Muscle layer of colon (tissue), 2 donors: ENCODE measurements around the gene SYNGR1.

Experiments
- H3K27ac ChIP-seq: one replicate; pipeline ENCODE4 v1.7.0; 2013; ENCODE audit warnings: low read depth, mild to moderate bottlenecking, low read length, moderate library complexity
- H3K27me3 ChIP-seq, 2 donors: one replicate each; pipeline ENCODE4 v1.7.0; 2013; ENCODE audit warnings: low read length in 2 of 2, mild to moderate bottlenecking in 2 of 2; ENCODE audit not compliant: insufficient read depth in 2 of 2, control insufficient read depth in 1 of 2
- H3K36me3 ChIP-seq: one replicate; pipeline ENCODE4 v1.7.0; 2013; ENCODE audit warnings: mild to moderate bottlenecking, low read length; ENCODE audit not compliant: insufficient read depth
- H3K4me1 ChIP-seq: one replicate; pipeline ENCODE4 v1.7.0; 2013; ENCODE audit warnings: mild to moderate bottlenecking, low read length; ENCODE audit not compliant: insufficient read depth
- H3K4me3 ChIP-seq, 2 donors: one replicate each; pipeline ENCODE4 v1.7.0; 2013; ENCODE audit warnings: low read length in 2 of 2, low read depth in 1 of 2, mild to moderate bottlenecking in 1 of 2, moderate library complexity in 1 of 2
- H3K9ac ChIP-seq: one replicate; pipeline ENCODE4 v1.7.0; 2013; ENCODE audit warnings: low read length
- H3K9me3 ChIP-seq: one replicate; pipeline ENCODE4 v1.7.0; 2013; ENCODE audit warnings: mild to moderate bottlenecking, low read length
- donor health status: abdominal sarcoma.
- donor health status: Adenocarcinoma of cecum.

Gene SYNGR1

DNA sequence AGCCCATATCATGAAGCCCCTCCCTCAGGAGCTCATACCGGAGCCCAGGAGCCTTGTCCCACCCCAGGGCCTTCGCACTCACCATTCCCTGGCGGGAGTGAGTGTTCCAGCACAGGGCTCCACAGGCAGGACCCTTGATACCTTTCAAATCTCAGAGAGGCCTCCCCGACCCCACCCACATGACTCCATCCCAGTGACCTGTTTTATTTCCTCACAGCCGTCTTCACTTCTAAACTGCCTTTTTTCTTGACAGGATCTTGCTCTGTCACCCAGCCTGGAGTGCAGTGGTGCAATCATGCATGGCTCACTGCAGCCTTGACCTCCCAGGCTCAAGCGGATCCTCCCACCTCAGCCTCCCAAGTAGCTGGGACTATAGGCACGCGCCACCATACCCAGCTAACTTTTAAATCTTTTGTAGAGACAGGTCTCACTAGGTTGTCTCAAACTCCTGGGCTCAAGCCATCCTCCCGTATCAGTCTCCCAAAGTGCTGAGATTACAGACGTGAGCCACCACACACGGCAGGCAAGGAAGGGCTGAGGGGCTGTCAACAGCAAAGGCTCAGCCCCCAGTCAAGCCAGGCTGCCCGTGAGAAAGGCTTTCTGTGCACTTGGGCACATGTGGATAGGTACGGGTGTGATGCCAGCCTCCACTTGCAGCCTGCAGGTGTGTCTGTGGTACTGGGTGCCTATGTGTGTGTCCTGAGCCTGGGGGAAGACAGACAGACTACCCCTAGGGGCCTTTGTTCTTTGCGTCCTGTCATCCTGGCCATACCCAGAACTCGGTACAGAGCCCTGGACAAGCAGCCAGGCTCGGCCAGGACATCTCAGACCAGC is 39.7 kb upstream of the SYNGR1 start:
- no peak overlapping the region for H3K4me3 ChIP-seq
- H3K27me3 ChIP-seq: no peaks in the 10 kb centered on the region
- no peak overlapping the region for H3K9ac ChIP-seq
- peaks cover 5% of the 10 kb centered on the region for H3K4me1 ChIP-seq
- H3K36me3 ChIP-seq: peaks cover 37% of the 10 kb centered on the region
- no peak overlapping the region for H3K27ac ChIP-seq
- H3K9me3 ChIP-seq: no peaks in the 10 kb centered on the region

DNA sequence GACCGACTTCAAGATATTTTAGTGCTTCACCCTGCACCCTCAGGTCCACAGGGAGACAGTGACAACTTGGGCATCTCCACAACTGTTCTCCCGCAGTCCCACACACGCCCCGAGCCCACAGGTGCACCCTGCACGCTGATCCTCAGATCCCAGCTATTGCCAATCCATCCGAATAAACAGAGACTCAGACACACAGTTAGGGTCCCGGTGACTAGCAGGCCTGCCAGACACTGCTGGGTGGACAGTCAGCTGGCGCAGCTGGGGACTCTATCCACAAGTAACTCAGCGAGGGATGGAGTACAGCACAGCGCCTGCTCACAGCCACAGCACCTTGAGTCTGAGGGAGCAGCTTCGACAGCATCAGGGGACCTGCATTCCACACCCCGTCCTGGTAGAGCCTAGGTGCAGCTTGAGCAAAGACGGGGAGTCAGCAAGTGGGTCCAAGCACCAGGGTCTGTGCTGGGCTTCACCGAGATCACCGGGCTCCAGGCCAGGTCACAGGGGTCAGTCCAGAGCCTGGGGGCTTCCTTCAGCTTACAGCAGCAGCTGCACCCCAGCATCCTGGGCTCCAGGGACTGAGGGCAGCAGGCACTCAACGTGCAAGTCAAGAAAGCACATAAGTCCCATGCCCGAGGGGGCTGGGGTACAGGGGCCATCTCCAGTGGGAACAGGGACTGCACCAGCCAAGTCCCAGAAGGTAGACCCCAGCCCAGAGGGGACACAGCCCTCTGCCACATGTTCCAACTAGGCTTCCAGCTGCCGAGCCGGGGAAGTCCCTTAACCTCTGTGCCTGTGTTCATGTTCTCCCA is 38.0 kb upstream of the SYNGR1 start:
- Histone ChIP-seq H3K27ac (no peak overlapping the region), H3K27me3 (no peaks in the 10 kb centered on the region), H3K9ac (no peak overlapping the region), H3K4me1 (peaks cover 14% of the 10 kb centered on the region), H3K9me3 (no peaks in the 10 kb centered on the region), H3K36me3 (peaks cover 54% of the 10 kb centered on the region), H3K4me3 (no peak overlapping the region)

GRCh38 chr22:39312410-39312809 is 37.4 kb upstream of the SYNGR1 start:
- H3K27me3 ChIP-seq: no peaks in the 10 kb centered on the region
- no peak overlapping the region for H3K4me3 ChIP-seq
- H3K9ac ChIP-seq: no peak overlapping the region
- no peak overlapping the region for H3K27ac ChIP-seq
- H3K9me3 ChIP-seq: no peaks in the 10 kb centered on the region
- H3K36me3 ChIP-seq: peaks cover 60% of the 10 kb centered on the region
- H3K4me1 ChIP-seq: peaks cover 20% of the 10 kb centered on the region

GRCh38 chr22:39313258-39314001 is 36.4 kb upstream of the SYNGR1 start:
- no peak overlapping the region for H3K27ac ChIP-seq
- H3K9ac ChIP-seq: no peak overlapping the region
- no peak overlapping the region for H3K4me3 ChIP-seq
- H3K4me1 ChIP-seq: peaks cover 31% of the 10 kb centered on the region
- H3K36me3 ChIP-seq: peaks cover 70% of the 10 kb centered on the region
- H3K27me3 ChIP-seq: no peaks in the 10 kb centered on the region
- H3K9me3 ChIP-seq: no peaks in the 10 kb centered on the region

DNA sequence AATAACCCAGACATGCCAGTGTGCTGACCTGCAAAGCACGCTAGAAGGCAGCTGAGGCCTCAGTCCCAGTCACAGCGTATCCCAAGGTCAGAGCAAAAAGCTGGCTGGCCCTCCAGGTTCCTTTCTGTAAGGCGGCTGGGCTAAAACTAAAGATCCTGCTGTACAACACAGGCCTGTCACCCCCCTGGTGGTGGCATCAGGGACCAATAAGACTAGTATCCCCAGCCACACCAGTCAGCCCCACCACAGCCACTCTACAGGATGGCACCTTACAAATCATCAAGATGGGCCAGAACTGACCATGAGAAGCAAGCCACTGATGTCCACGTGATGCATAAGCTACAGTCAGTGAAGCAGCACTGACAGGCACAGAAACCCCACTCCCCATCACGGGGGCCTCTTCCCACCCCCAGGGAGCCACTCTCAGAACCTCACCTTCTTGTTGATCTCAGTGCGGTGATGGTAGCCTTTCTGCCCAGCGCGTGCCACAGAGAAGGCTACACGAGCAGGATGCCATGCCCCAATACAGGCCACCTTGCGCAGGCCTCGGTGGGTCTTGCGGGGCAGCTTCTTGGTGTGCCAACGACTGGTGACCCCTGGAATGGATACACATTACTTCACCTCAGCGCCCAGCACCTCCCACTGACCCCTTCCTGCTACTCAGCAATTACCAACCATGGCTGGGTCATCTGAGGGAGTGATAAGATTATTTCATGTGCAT is 35.4 kb upstream of the SYNGR1 start:
- H3K9me3 ChIP-seq: no peaks in the 10 kb centered on the region
- H3K9ac ChIP-seq: no peak overlapping the region
- H3K27ac ChIP-seq: no peak overlapping the region
- no peaks in the 10 kb centered on the region for H3K27me3 ChIP-seq
- peaks cover 72% of the 10 kb centered on the region for H3K36me3 ChIP-seq
- peaks cover 34% of the 10 kb centered on the region for H3K4me1 ChIP-seq
- no peak overlapping the region for H3K4me3 ChIP-seq

- H3K36me3 ChIP-seq: peaks cover 72% of the 10 kb centered on the region
- H3K27ac ChIP-seq: no peak overlapping the region
- H3K4me1 ChIP-seq: peaks cover 34% of the 10 kb centered on the region
- no peak overlapping the region for H3K4me3 ChIP-seq
- H3K27me3 ChIP-seq: no peaks in the 10 kb centered on the region
- no peak overlapping the region for H3K9ac ChIP-seq
- H3K9me3 ChIP-seq: no peaks in the 10 kb centered on the region
Observed at GRCh38 chr22:39315389-39315788, 34.4 kb upstream of the SYNGR1 start.

DNA sequence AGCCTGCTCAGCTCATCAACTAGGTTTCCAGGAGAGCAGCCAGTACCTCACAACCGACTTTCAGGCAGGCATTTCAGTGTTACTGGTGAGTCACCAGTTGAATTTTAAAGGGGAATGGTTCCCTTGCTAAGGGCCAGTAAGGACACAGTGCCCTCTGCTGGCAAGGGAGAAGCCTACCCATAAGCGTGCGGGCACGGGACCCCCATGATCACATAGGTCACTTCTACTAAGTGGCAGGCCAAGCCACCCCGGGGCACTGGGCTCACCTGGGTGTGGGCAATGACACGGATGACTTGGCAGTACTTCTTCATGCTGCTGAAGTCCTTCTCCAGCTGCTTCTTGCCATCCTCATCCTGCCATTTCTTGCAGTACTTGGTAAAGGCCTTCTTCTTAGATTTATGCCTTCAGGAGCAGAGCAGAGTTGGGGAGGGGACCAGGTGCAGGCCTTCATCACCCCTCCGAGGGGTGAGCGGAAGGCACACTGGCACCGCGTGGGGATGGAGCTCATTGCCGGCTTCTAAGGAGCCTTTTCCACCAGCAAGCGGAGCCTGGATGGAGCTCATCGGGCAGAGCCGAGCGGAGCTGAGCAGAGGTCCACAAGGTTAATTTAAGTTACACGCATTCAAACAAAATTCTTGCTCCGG is 33.2 kb upstream of the SYNGR1 start:
- Histone ChIP-seq H3K4me3 (no peak overlapping the region), H3K36me3 (peaks cover 71% of the 10 kb centered on the region), H3K9me3 (no peaks in the 10 kb centered on the region), H3K27ac (no peak overlapping the region), H3K9ac (no peak overlapping the region), H3K4me1 (peaks cover 34% of the 10 kb centered on the region), H3K27me3 (no peaks in the 10 kb centered on the region)

DNA sequence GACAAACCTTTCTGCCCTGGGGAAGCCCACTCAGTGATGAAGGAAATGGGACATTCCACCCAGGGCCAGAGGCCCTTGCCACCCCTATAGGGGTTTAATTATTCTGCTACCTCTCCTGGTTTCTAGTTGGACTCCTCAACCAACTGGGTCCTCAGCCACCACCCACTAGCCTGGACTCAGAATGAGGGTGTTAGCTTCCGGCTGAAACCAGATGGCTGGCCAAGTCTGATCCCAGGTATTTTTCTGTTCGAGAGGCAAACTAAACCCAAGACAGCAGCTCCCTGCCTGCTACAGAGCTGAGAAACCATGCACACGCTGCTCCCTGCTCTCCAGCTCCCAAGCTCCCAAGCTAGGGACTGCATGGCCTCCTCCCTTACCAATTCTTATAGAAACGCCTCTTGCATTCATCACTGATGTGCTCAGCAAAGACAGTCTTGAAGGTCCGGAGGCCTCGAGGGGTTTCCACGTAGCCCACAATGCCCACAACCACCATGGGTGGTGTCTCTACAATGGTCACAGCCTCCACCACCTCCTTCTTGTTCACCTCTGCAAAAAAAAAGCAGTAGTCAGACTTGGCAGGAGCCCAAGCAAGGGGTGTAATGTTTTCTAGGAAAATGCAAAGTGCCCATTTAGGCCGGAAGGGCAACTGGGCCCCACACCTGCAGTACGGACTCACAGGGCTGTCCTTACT is 32.6 kb upstream of the SYNGR1 start:
- Histone ChIP-seq H3K27ac (peak overlapping the region; percentile 25), H3K36me3 (peaks cover 64% of the 10 kb centered on the region), H3K27me3 (no peaks in the 10 kb centered on the region), H3K9ac (peak overlapping the region; percentile 98), H3K4me3 (peak overlapping the region in 1 of 2 donors; percentile 25), H3K9me3 (no peaks in the 10 kb centered on the region), H3K4me1 (peaks cover 34% of the 10 kb centered on the region)

- Histone ChIP-seq H3K27ac (peak overlapping the region; percentile 62), H3K4me1 (peaks cover 34% of the 10 kb centered on the region), H3K4me3 (peak overlapping the region in 1 of 2 donors; percentile 71), H3K27me3 (no peaks in the 10 kb centered on the region), H3K9me3 (no peaks in the 10 kb centered on the region), H3K9ac (peak overlapping the region; percentile 98), H3K36me3 (peaks cover 57% of the 10 kb centered on the region)
Observed at GRCh38 chr22:39317775-39318506, 31.9 kb upstream of the SYNGR1 start.
